HepG2 (cell line): ENCODE measurements around the gene C19orf85. TPM values are rescaled to one million over a fixed set of nuclear protein-coding genes. Genes with fewer than 3 reads are reported as not detected.

Experiments
- ATAC-seq: fragments of 200-7000 bp; cut with Tn5 transposase; 3 replicates; pipeline ENCODE4 v1.9.1; 2020; ENCODE audit warnings: mild to moderate bottlenecking, moderate library complexity
- BruUV-seq: library from RNA; stranded (reverse); fragments of 400-500 nt; replicated peaks from 2 replicates; lab custom pipeline; 2021; lab: Mats Ljungman, UMichigan
- CTCF ChIA-PET: fragments of 300-600 bp; formaldehyde crosslinking; extraction: SDS; loops from one replicate; lab custom pipeline; 2021; ENCODE audit warnings: low total read pairs, inconsistent platforms, low intra/inter-chr PET ratio; lab: Yijun Ruan, JAX
- POLR2A ChIA-PET: fragments of 350-600 bp; sonication (Branson Sonifier 250); formaldehyde crosslinking; loops from one replicate; lab custom pipeline; 2020; ENCODE audit warnings: antibody characterized with exemption, inconsistent platforms; lab: Yijun Ruan, JAX
- DNase-seq: peaks from one replicate; pipeline ENCODE4 v3.0.0-alpha.2; 2015; ENCODE audit warnings: low spot score
- FAIRE-seq: peaks from 3 replicates; lab custom pipeline; 2011; peaks lifted over from hg19 to GRCh38; lab: Jason Lieb, UNC
- H2AFZ ChIP-seq: one replicate; pipeline ENCODE4 v1.6.1; 2011; ENCODE audit warnings: low read length, inconsistent platforms
- H3K27ac ChIP-seq: fragments of 300-600 bp; 3 replicates; pipeline ENCODE4 v1.8.0; 2011; ENCODE audit warnings: mixed run types, mild to moderate bottlenecking, mixed read lengths, low read length, inconsistent platforms; ENCODE audit not compliant: insufficient read depth; ENCODE audit errors: extremely low read length
- H3K27me3 ChIP-seq, 2 experiments: fragments of 200-600 bp in 1 of 2; 2 replicates in 1 of 2; 3 replicates in 1 of 2; pipeline versions ENCODE4 v1.6.0 to v1.8.0; 2011; ENCODE audit warnings: low read length in 2 of 2, mild to moderate bottlenecking in 2 of 2, moderate library complexity in 2 of 2, inconsistent platforms in 1 of 2; ENCODE audit not compliant: insufficient read depth in 2 of 2, control insufficient read depth in 1 of 2
- H3K36me3 ChIP-seq, 2 experiments: fragments of 200-600 bp in 1 of 2; replicated peaks in 1 of 2; 2 replicates in 1 of 2; 3 replicates in 1 of 2; pipeline versions ENCODE4 v1.5.1 to v1.8.0; 2011; ENCODE audit warnings: low read length in 2 of 2, inconsistent platforms in 1 of 2; ENCODE audit not compliant: insufficient read depth in 2 of 2, control insufficient read depth in 1 of 2
- H3K4me1 ChIP-seq: 2 replicates; pipeline ENCODE4 v1.5.1; 2012; ENCODE audit warnings: low read length, inconsistent platforms; ENCODE audit not compliant: insufficient read depth
- H3K4me2 ChIP-seq: 2 replicates; pipeline ENCODE4 v1.6.0; 2011; ENCODE audit warnings: low read depth, low read length, inconsistent platforms
- H3K4me3 ChIP-seq, 3 experiments: fragments of 200-600 bp in 1 of 3; sonication (generic), shearing (Covaris generic) in 1 of 3; replicated peaks in 1 of 3; 2 replicates each; pipeline ENCODE4 v1.5.1; 2011 to 2016; ENCODE audit warnings: low read length in 3 of 3, inconsistent platforms in 2 of 3, low read depth in 2 of 3, mild to moderate bottlenecking in 2 of 3, control low read depth in 1 of 3, mixed read lengths in 1 of 3; ENCODE audit not compliant: insufficient read depth in 1 of 3
- H3K79me2 ChIP-seq: one replicate; pipeline ENCODE4 v1.6.1; 2011; ENCODE audit warnings: low read length, inconsistent platforms; ENCODE audit not compliant: insufficient read depth
- H3K9ac ChIP-seq: 2 replicates; pipeline ENCODE4 v1.6.0; 2011; ENCODE audit warnings: mild to moderate bottlenecking, low read depth, low read length, inconsistent platforms; ENCODE audit not compliant: insufficient read depth
- H3K9me3 ChIP-seq: 2 replicates; pipeline ENCODE4 v1.5.1; 2012; ENCODE audit warnings: mild to moderate bottlenecking, low read length
- H4K20me1 ChIP-seq: 2 replicates; pipeline ENCODE4 v1.6.0; 2011; ENCODE audit warnings: inconsistent platforms, mild to moderate bottlenecking, low read length, moderate library complexity; ENCODE audit not compliant: insufficient read depth
- CTCF ChIP-seq: sonication (generic); formaldehyde crosslinking; IDR thresholded peaks from 2 replicates; pipeline ENCODE4 v1.5.0; 2020; ENCODE audit warnings: mild to moderate bottlenecking, missing genetic modification reagents, moderate library complexity
- E2F5 ChIP-seq: sonication (generic); formaldehyde crosslinking; conservative IDR thresholded peaks from 2 replicates; pipeline ENCODE4 v1.4.0; 2020; ENCODE audit warnings: missing genetic modification reagents
- KLF16 ChIP-seq, 2 experiments: sonication (generic) in 1 of 2; formaldehyde crosslinking in 1 of 2; IDR thresholded peaks; 2 replicates each; pipeline versions ENCODE4 v1.6.1 to v1.8.0; 2016 to 2023; ENCODE audit warnings: missing genetic modification reagents in 2 of 2, missing compliant biosample characterization in 1 of 2
- NCOA5 ChIP-seq: sonication (generic); formaldehyde crosslinking; IDR thresholded peaks from 2 replicates; pipeline ENCODE4 v1.4.0; 2020; ENCODE audit warnings: missing genetic modification reagents
- RAD51 ChIP-seq: fragments of 450-650 bp; IDR thresholded peaks from 2 replicates; pipeline ENCODE4 v1.6.1; 2016; ENCODE audit warnings: borderline replicate concordance
- REL ChIP-seq: sonication (generic); formaldehyde crosslinking; conservative IDR thresholded peaks from 2 replicates; pipeline ENCODE4 v1.8.0; 2022; ENCODE audit warnings: mild to moderate bottlenecking, missing genetic modification reagents, moderate library complexity
- RNF2 ChIP-seq: fragments of 450-650 bp; conservative IDR thresholded peaks from 2 replicates; pipeline ENCODE4 v1.6.1; 2016; ENCODE audit warnings: low read depth
- SETDB1 ChIP-seq: sonication (generic); formaldehyde crosslinking; IDR thresholded peaks from 2 replicates; pipeline ENCODE4 v1.5.1; 2020; ENCODE audit warnings: missing genetic modification reagents, mild to moderate bottlenecking, borderline replicate concordance
- SOX6 ChIP-seq, 2 experiments: fragments of 450-650 bp in 1 of 2; sonication (generic) in 1 of 2; formaldehyde crosslinking in 1 of 2; IDR thresholded peaks; 2 replicates each; pipeline versions ENCODE4 v1.4.0 to v1.6.1; 2017 to 2020; ENCODE audit warnings: antibody characterized with exemption in 1 of 2, mild to moderate bottlenecking in 1 of 2, missing genetic modification reagents in 1 of 2
- YY1 ChIP-seq: IDR thresholded peaks from 2 replicates; pipeline ENCODE4 v1.6.1; 2011; ENCODE audit warnings: low read length, low read depth, moderate library complexity, mild to moderate bottlenecking; ENCODE audit not compliant: insufficient read depth, insufficient replicate concordance
- ZBTB3 ChIP-seq: sonication (generic); formaldehyde crosslinking; IDR thresholded peaks from 2 replicates; pipeline ENCODE4 v1.4.0; 2020; ENCODE audit warnings: low read depth, mild to moderate bottlenecking, moderate library complexity, missing genetic modification reagents, borderline replicate concordance
- ZBTB42 ChIP-seq: sonication (generic); formaldehyde crosslinking; IDR thresholded peaks from 2 replicates; pipeline ENCODE4 v1.5.0; 2020; ENCODE audit warnings: mild to moderate bottlenecking, missing genetic modification reagents
- ZIK1 ChIP-seq: sonication (generic); formaldehyde crosslinking; IDR thresholded peaks from 2 replicates; pipeline ENCODE4 v1.5.0; 2020; ENCODE audit warnings: mild to moderate bottlenecking, low read depth, missing genetic modification reagents, borderline replicate concordance
- ZNF331 ChIP-seq: sonication (generic); formaldehyde crosslinking; IDR thresholded peaks from 2 replicates; pipeline ENCODE4 v1.4.0; 2020; ENCODE audit warnings: missing genetic modification reagents
- ZNF354B ChIP-seq: sonication (generic); formaldehyde crosslinking; IDR thresholded peaks from 2 replicates; pipeline ENCODE4 v1.8.0; 2022; ENCODE audit warnings: mild to moderate bottlenecking, missing genetic modification reagents
- ZNF713 ChIP-seq: sonication (generic); formaldehyde crosslinking; IDR thresholded peaks from 2 replicates; pipeline ENCODE4 v1.4.0; 2020; ENCODE audit warnings: mild to moderate bottlenecking, missing genetic modification reagents
- ZNF720 ChIP-seq: sonication (generic); formaldehyde crosslinking; IDR thresholded peaks from 2 replicates; pipeline ENCODE4 v1.4.0; 2020; ENCODE audit warnings: missing genetic modification reagents
- ZSCAN29 ChIP-seq: sonication (generic); formaldehyde crosslinking; conservative IDR thresholded peaks from 2 replicates; pipeline ENCODE4 v1.4.0; 2020; ENCODE audit warnings: mild to moderate bottlenecking, missing genetic modification reagents
- WGBS: methylation state at CpG from one replicate; pipeline ENCODE4 v1.1.6; 2017; ENCODE audit warnings: low lambda C conversion rate; 5-methylcytosine and 5-hydroxymethylcytosine counted together
- in situ Hi-C: cut with HindIII; loops from 2 replicates; pipeline ENCODE4 v1.10.0; 2017; ENCODE audit warnings: low pct_unique_long_range_greater_than_20kb; ENCODE audit not compliant: extremely low pct_ligation_motif_present
- intact Hi-C: fragments of 100-400 bp; cut with micrococcal nuclease; formaldehyde crosslinking; loops from one replicate; pipeline ENCODE4 v1.10.0; 2022; ENCODE audit not compliant: unreplicated experiment
- polyA plus RNA-seq, 8 experiments: library from polyadenylated mRNA; depleted of rRNA in 3 of 8; stranded (reverse) in 7 of 8; unstranded in 1 of 8; fragments of >200 nt; fragmentation: Illumina TruSeq in 4 of 8; extraction: Trizol in 4 of 8; gene quantifications; 2 replicates each; pipeline versions ENCODE4 v1.2.1 to v1.2.3, GENCODE V29; 2011 to 2016; ENCODE audit warnings: low read depth in 4 of 8, missing spikeins in 1 of 8, mixed read lengths in 1 of 8; ENCODE audit not compliant: insufficient read depth in 1 of 8
- total RNA-seq, 5 experiments: library from RNA; depleted of rRNA; stranded (reverse); fragments of >200 nt; fragmentation: Illumina TruSeq; extraction: Trizol; gene quantifications; 2 replicates each; pipeline ENCODE4 v1.2.3, GENCODE V29; 2016; ENCODE audit warnings: low read depth in 1 of 5
- TF ChIP-seq, protein P1 (sequence below): fragments of 450-650 bp; IDR thresholded peaks from 2 replicates; pipeline ENCODE4 v1.6.1; 2016
- TF ChIP-seq, protein P2 (sequence below): sonication (generic); formaldehyde crosslinking; IDR thresholded peaks from 2 replicates; pipeline ENCODE4 v1.5.0; 2020; ENCODE audit warnings: missing genetic modification reagents, mild to moderate bottlenecking, borderline replicate concordance

Gene C19orf85
- total and polyA plus RNA-seq, 2 of the 13 experiments (the other 11 are each of a cell fraction or from before 2014, with no cell fraction given) = not detected

DNA sequence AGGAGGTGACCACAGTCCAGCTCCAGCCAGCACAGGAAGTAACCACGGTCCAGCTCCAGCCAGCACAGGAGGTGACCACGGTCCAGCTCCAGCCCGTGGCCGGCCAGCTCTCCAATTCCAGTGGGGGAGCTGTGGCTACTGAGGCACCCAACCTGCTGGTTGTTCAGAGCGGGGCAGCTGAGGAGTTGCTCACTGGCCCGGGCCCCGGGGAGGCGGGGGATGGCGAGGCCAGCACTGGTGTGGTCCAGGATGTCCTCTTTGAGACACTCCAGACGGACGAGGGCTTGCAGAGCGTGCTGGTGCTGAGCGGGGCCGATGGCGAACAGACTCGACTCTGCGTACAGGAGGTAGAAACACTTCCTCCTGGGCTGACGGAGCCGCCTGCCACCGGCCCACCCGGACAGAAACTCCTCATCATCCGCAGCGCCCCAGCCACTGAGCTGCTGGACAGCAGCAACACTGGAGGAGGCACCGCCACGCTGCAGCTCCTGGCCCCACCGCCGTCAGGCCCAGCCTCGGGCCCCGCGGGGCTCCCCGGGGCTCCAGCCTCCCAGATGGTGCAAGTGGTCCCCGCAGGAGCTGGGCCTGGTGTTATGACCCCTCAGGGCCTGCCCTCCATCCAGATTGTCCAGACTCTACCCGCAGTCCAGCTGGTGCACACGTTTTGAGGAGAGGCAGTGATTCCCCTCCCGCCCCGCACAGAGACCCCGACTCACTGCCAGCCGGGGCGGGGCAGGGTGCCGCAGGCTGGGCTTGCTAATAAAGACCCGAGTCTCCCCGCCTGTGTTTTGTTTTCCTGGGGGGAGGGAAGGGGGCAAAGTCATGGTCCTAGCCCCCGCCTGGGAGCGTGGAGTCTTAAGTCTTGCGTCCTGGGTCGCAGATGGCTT, 19.4 kb upstream of the C19orf85 start:
- Histone ChIP-seq H3K27ac (no peak overlapping the region), H4K20me1 (no peaks in the 10 kb centered on the region), H3K36me3 (no peaks in the 10 kb centered on the region), H3K9me3 (no peaks in the 10 kb centered on the region), H3K4me2 (0 out of 2 replicates have a peak overlapping the region, but pooled peaks have one; percentile 91), H3K4me3 (peak overlapping the region in 1 of 3 experiments; percentile 79; a peak in 1 of 6 replicates), H3K27me3 (peaks cover 0 to 1% of the 10 kb centered on the region in 2 experiments; a peak in 1 of 5 replicates), H2AFZ (no peak overlapping the region), H3K9ac (no peak overlapping the region), H3K4me1 (peaks cover 33% of the 10 kb centered on the region), H3K79me2 (no peaks in the 10 kb centered on the region)
- no peak for TF ChIP-seq CTCF
- no peak for TF ChIP-seq ZNF720 (CRISPR knock-in tag)
- no peak for TF ChIP-seq ZBTB42 (CRISPR knock-in tag)
- TF ChIP-seq REL (CRISPR knock-in tag) = no peak
- TF ChIP-seq, protein P1, sequence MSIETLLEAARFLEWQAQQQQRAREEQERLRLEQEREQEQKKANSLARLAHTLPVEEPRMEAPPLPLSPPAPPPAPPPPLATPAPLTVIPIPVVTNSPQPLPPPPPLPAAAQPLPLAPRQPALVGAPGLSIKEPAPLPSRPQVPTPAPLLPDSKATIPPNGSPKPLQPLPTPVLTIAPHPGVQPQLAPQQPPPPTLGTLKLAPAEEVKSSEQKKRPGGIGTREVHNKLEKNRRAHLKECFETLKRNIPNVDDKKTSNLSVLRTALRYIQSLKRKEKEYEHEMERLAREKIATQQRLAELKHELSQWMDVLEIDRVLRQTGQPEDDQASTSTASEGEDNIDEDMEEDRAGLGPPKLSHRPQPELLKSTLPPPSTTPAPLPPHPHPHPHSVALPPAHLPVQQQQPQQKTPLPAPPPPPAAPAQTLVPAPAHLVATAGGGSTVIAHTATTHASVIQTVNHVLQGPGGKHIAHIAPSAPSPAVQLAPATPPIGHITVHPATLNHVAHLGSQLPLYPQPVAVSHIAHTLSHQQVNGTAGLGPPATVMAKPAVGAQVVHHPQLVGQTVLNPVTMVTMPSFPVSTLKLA = no peak
- TF ChIP-seq SETDB1 = no peak
- TF ChIP-seq SOX6 (IDR thresholded peaks at IDR 0.05) = no peak
- TF ChIP-seq SOX6 (CRISPR knock-in tag; IDR thresholded peaks at IDR 0.05) = no peak
- no peak for TF ChIP-seq ZNF713 (CRISPR knock-in tag)
- no peak for TF ChIP-seq RAD51
- no peak for TF ChIP-seq ZNF331
- TF ChIP-seq ZNF354B (CRISPR knock-in tag) = no peak
- TF ChIP-seq ZBTB3 (CRISPR knock-in tag) = no peak
- no peak for TF ChIP-seq YY1
- TF ChIP-seq ZSCAN29 (CRISPR knock-in tag) = no peak
- no peak for TF ChIP-seq RNF2
- TF ChIP-seq E2F5 (CRISPR knock-in tag) = no peak
- TF ChIP-seq KLF16 (CRISPR knock-in tag; IDR thresholded peaks at IDR 0.05) = no peak
- no peak for TF ChIP-seq ZIK1 (CRISPR knock-in tag)
- TF ChIP-seq, protein P2, sequence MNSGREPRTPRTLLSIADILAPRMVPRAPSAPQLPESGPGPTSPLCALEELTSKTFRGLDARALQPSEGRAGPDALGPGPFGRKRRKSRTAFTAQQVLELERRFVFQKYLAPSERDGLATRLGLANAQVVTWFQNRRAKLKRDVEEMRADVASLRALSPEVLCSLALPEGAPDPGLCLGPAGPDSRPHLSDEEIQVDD = no peak
- no peak for TF ChIP-seq NCOA5 (CRISPR knock-in tag)
- FAIRE-seq (no peak), ATAC-seq (no peak), DNase-seq (no peak)
- BruUV-seq = no TSS peak
- ChIA-PET POLR2A (interaction anchor here (1.3 to 4.3 kb wide), 4 partner anchors 7 to 69 kb away, joined by 3 to 44 read pairs (median 4); partner anchors contain the start of genes ISOC2 and ZNF628), CTCF (no interaction called here)
- intact Hi-C loops (no loop called here), in situ Hi-C loops (no loop called here)
- WGBS = 96% methylated on average over 24 of the region's 46 CpGs
